ENCODE data around the gene MMP2. TPM values are rescaled to one million over a fixed set of nuclear protein-coding genes. Genes with fewer than 3 reads are reported as not detected.

The MMP2 gene
- total and polyA plus RNA-seq, 2 of the 8 experiments (the other 6 are each of a cell fraction or from before 2014, with no cell fraction given): 33.6 to 58.2 TPM

DNA sequence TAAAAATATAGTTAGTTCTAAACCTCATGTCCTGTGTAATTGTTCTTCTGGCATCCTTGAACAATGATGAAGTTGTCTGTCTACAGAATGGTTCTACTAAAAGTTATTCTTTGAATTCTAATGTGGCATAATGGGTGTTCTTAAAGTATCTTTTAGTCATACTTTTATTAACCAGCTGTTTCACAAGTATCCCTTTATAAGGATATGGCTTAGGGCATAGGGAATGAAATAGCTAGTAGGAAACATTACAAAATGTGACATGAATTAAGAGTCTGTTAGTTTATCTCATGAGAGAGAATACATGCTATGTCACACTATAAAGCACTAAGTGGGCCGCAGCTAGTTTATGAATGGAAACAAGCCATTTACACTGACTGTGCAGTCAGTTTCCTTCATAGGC lies 61.2 kb downstream of the MMP2 start:
- Histone ChIP-seq H3K4me3 (ENCODE audit: extremely low read depth in 1 of 4, insufficient read depth in 2 of 4, low read depth in 3 of 4, low read length in 4 of 4) (no peak overlapping the region), H2BK12ac (ENCODE audit: low read depth, low read length) (no peak overlapping the region), H3K27me3 (replicated peaks in 1 of 4; ENCODE audit: control insufficient read depth in 3 of 4, extremely low read depth in 1 of 4, insufficient read depth in 3 of 4, low read length in 3 of 4) (no peaks in the 10 kb centered on the region; a peak in 1 of 7 replicates), H4K5ac (ENCODE audit: insufficient read length, low read depth, low read length) (no peak overlapping the region), H4K8ac (ENCODE audit: extremely low read depth, insufficient read depth, low read length) (no peak overlapping the region), H3K9ac (replicated peaks in 1 of 4; ENCODE audit: extremely low read depth in 1 of 4, low read depth in 3 of 4, low read length in 3 of 4) (no peak overlapping the region), H3K79me2 (ENCODE audit: control insufficient read depth in 1 of 2, insufficient read depth in 2 of 2, low read length in 2 of 2) (no peaks in the 10 kb centered on the region), H3K4me1 (replicated peaks in 1 of 4; ENCODE audit: control insufficient read depth in 3 of 4, insufficient read depth in 4 of 4, low read length in 3 of 4) (no peaks in the 10 kb centered on the region), H3K36me3 (ENCODE audit: control insufficient read depth in 2 of 4, insufficient read depth in 4 of 4, low read length in 3 of 4) (no peaks in the 10 kb centered on the region), H3K79me1 (ENCODE audit: low read depth, low read length) (no peaks in the 10 kb centered on the region), H3K4me2 (ENCODE audit: insufficient read depth in 1 of 2, low read depth in 2 of 2, low read length in 2 of 2) (no peak overlapping the region), H3K23ac (ENCODE audit: insufficient read length) (no peak overlapping the region), H2AFZ (ENCODE audit: low read length) (no peak overlapping the region), H2BK5ac (ENCODE audit: low read depth, low read length) (no peak overlapping the region), H3K14ac (ENCODE audit: insufficient read length) (no peak overlapping the region), H3K18ac (ENCODE audit: extremely low read depth, low read length) (no peak overlapping the region), H2BK120ac (replicated peaks; ENCODE audit: low read depth, low read length) (no peak overlapping the region), H4K91ac (replicated peaks; ENCODE audit: insufficient read length, low read length) (no peak overlapping the region), H2BK20ac (ENCODE audit: low read length) (no peak overlapping the region), H2AK5ac (ENCODE audit: low read depth, low read length) (no peak overlapping the region), H3K56ac (replicated peaks; ENCODE audit: insufficient read length, low read depth, low read length) (no peak overlapping the region), H2BK15ac (ENCODE audit: low read length) (no peak overlapping the region), H3K23me2 (ENCODE audit: low read depth, low read length) (no peaks in the 10 kb centered on the region), H3K9me3 (ENCODE audit: insufficient read depth in 2 of 2, low read depth in 1 of 2, low read length in 1 of 2) (no peaks in the 10 kb centered on the region), H3K27ac (ENCODE audit: low read depth, low read length) (no peak overlapping the region), H3K4ac (replicated peaks; ENCODE audit: insufficient read length, low read depth, low read length) (no peak overlapping the region), H4K20me1 (replicated peaks in 1 of 2; ENCODE audit: control insufficient read depth in 1 of 2, insufficient read depth in 2 of 2, low read length in 2 of 2) (no peaks in the 10 kb centered on the region)
- no peak for TF ChIP-seq POU5F1 (IDR thresholded peaks at IDR 0.05; ENCODE audit: low read depth, low read length)
- TF ChIP-seq NRF1 (IDR thresholded peaks at IDR 0.05; ENCODE audit: low read depth, low read length): no peak
- TF ChIP-seq SP2 (IDR thresholded peaks at IDR 0.05; ENCODE audit: low read length): no peak
- TF ChIP-seq RFX5 (IDR thresholded peaks at IDR 0.05; ENCODE audit: borderline replicate concordance, low read depth, low read length): no peak
- TF ChIP-seq RAD21 (IDR thresholded peaks at IDR 0.05 in 1 of 2, conservative IDR thresholded peaks at IDR 0.05 in 1 of 2; ENCODE audit: low read depth in 2 of 2, low read length in 2 of 2): no peak
- TF ChIP-seq SIRT6 (IDR thresholded peaks at IDR 0.05; ENCODE audit: low read length): no peak
- TF ChIP-seq CBX8 (IDR thresholded peaks at IDR 0.05; ENCODE audit: borderline replicate concordance, low read depth, low read length): no peak
- no peak for FAIRE-seq
- no peak for DNase-seq (ENCODE audit: low read depth in 1 of 2, low spot score in 2 of 2)
- ChIA-PET POLR2A (ENCODE audit: partially characterized antibody) (no interaction called here), CTCF (ENCODE audit: partially characterized antibody) (interaction anchor here (2.6 to 2.9 kb wide), 2 partner anchors 76 to 161 kb away, joined by 9 to 23 read pairs; no protein-coding TSS in a partner anchor)
- 85% methylated on average over 1 of the region's 1 CpG; no CpG with 5 or more reads in 1 of the 2 experiments for WGBS, 2 experiments (ENCODE audit: extremely low coverage in 1 of 2, insufficient coverage in 1 of 2, insufficient read length in 1 of 2, insufficient replicate concordance in 2 of 2, low coverage in 1 of 2, low lambda C conversion rate in 2 of 2, missing lambda C conversion rate in 1 of 2)
